Brain microvascular endothelial cell (primary cell): Measurements from ENCODE around the gene ACER1.
"Not testable (repeated sequence)": the region's sequence is repeated elsewhere in the genome, so short reads cannot be mapped to it uniquely, and the experiment has no call there.

ENCODE experiments used
- DNase-seq: peaks from one replicate; pipeline ENCODE4 v3.0.0-alpha.2; 2020
- H3K27ac ChIP-seq: fragments of 250-450 bp; sonication (Bioruptor Pico); 2 replicates; pipeline ENCODE4 v1.5.1; 2020; ENCODE audit warnings: mild to moderate bottlenecking, moderate library complexity
- H3K27me3 ChIP-seq: fragments of 250-450 bp; sonication (Bioruptor Pico); replicated peaks from 2 replicates; pipeline ENCODE4 v1.5.1; 2020; ENCODE audit warnings: mild to moderate bottlenecking
- H3K36me3 ChIP-seq: fragments of 250-450 bp; sonication (Bioruptor Pico); replicated peaks from 2 replicates; pipeline ENCODE4 v1.5.1; 2020; ENCODE audit warnings: mild to moderate bottlenecking
- H3K4me3 ChIP-seq: 2 replicates; pipeline ENCODE4 v1.5.1; 2011; ENCODE audit warnings: low read depth, mild to moderate bottlenecking, control low read depth, low read length, moderate library complexity
- in situ Hi-C: cut with HindIII; loops from 2 replicates; pipeline ENCODE4 v1.10.0; 2017; ENCODE audit warnings: low sequenced_read_pairs, low pct_ligation_motif_present
- TF ChIP-seq, protein P1 (sequence below): IDR thresholded peaks from 2 replicates; pipeline ENCODE4 v1.5.1; 2011; ENCODE audit warnings: low read depth, mild to moderate bottlenecking, moderate library complexity, low read length, control low read depth, inconsistent platforms; ENCODE audit errors: missing control alignments

Gene ACER1

GRCh38 chr19:6325614-6326013, 7.8 kb downstream of the ACER1 start:
- Histone ChIP-seq H3K27me3 (no peaks in the 10 kb centered on the region), H3K27ac (no peak overlapping the region), H3K4me3 (no peak overlapping the region), H3K36me3 (no peaks in the 10 kb centered on the region)
- TF ChIP-seq, protein P1, sequence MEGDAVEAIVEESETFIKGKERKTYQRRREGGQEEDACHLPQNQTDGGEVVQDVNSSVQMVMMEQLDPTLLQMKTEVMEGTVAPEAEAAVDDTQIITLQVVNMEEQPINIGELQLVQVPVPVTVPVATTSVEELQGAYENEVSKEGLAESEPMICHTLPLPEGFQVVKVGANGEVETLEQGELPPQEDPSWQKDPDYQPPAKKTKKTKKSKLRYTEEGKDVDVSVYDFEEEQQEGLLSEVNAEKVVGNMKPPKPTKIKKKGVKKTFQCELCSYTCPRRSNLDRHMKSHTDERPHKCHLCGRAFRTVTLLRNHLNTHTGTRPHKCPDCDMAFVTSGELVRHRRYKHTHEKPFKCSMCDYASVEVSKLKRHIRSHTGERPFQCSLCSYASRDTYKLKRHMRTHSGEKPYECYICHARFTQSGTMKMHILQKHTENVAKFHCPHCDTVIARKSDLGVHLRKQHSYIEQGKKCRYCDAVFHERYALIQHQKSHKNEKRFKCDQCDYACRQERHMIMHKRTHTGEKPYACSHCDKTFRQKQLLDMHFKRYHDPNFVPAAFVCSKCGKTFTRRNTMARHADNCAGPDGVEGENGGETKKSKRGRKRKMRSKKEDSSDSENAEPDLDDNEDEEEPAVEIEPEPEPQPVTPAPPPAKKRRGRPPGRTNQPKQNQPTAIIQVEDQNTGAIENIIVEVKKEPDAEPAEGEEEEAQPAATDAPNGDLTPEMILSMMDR = no peak
- no peak for DNase-seq
- in situ Hi-C loops = no loop called here

DNA sequence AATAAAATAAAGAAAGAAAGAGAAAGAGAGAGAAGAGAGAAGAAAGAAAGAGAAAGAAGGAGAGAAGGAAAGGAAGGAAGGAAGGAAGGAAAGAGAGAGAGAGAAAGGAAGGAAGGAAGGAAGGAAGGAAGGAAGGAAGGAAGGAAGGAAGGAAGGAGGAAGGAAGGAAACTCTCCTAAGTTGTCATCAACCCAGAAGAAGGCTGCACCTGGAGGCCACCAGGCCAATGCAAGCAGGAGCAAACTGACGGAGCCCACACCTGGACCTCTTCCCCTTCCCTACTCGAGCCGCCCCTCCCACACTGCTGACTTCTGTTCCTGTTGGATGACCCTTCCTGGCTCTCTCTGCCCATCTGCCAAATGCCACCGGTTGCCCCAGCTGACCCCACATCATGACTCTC, 8.7 kb downstream of the ACER1 start:
- Histone ChIP-seq H3K27me3 (no peaks in the 10 kb centered on the region), H3K36me3 (no peaks in the 10 kb centered on the region), H3K4me3 (no peak overlapping the region), H3K27ac (no peak overlapping the region)
- TF ChIP-seq, protein P1 = no peak
- no peak for DNase-seq
- in situ Hi-C loops = no loop called here

DNA sequence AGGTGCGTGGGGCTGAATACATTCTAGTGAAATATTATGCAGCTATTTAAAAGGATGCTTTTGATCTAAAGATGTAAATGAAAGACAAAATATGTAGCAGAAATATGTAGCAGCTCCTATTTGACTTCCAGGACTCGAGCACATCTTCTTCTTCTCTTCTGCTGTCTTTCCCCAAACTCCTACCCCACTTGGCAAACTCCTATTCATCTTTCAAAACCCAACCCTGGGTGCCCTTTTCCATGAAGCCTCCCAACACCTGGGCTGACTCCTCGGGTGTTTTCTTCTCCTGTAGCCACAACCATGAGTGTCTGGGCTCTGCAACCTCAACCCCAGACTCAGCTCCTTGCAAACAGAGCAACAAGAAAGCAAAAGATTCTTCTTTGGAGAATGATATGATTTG, 11.1 kb downstream of the ACER1 start:
- in situ Hi-C loops = no loop called here

GRCh38 chr19:6319376-6319775, 14.0 kb downstream of the ACER1 start:
- H3K36me3 ChIP-seq = no peaks in the 10 kb centered on the region
- no peak for DNase-seq
- in situ Hi-C loops = no loop called here
- no peaks in the 10 kb centered on the region for H3K27me3 ChIP-seq
- H3K4me3 ChIP-seq = no peak overlapping the region
- TF ChIP-seq, protein P1 = no peak
- H3K27ac ChIP-seq = no peak overlapping the region

More for the DNA sequence above, 11.1 kb downstream of the ACER1 start:
- TF ChIP-seq, protein P1 = no peak
- Histone ChIP-seq H3K4me3 (no peak overlapping the region), H3K36me3 (no peaks in the 10 kb centered on the region), H3K27me3 (no peaks in the 10 kb centered on the region), H3K27ac (no peak overlapping the region)
- DNase-seq = no peak

GRCh38 chr19:6318772-6319171, 14.6 kb downstream of the ACER1 start:
- in situ Hi-C loops = no loop called here
- DNase-seq = peak; percentile 40
- TF ChIP-seq, protein P1 = no peak
- Histone ChIP-seq H3K4me3 (no peak overlapping the region), H3K27me3 (no peaks in the 10 kb centered on the region), H3K36me3 (no peaks in the 10 kb centered on the region), H3K27ac (no peak overlapping the region)

DNA sequence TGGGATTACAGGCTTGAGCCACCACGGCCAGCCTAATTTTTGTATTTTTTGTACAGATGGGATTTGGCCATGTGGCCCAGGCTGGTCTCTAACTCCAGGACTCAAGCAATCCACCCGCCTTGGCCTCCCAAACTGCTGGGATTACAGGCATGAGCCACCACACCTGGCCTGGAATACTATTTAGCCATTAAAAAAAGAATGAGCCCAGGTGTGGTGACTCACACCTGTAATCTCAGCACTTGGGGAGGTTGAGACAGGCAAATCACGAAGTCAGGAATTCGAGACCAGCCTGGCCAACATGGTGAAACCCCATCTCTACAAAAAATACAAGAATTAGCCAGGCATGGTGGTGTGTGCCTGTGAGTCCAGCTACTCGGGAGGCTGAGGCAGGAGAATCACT, 17.8 kb downstream of the ACER1 start:
- H3K4me3 ChIP-seq, H3K36me3 ChIP-seq, in situ Hi-C loops, DNase-seq, H3K27ac ChIP-seq, H3K27me3 ChIP-seq: not testable (repeated sequence)
